ENCODE data around the gene EDEM3. TPM values are rescaled to one million over a fixed set of nuclear protein-coding genes. Genes with fewer than 3 reads are reported as not detected.
A peak's percentile ranks its signal among the peaks of the same experiment; 100 is the strongest.

Gene EDEM3
- total RNA-seq, 1 experiment from 2014 or later: 14.0 TPM

GRCh38 chr1:184755226-184756065, 788 bp upstream of the EDEM3 start:
- Histone ChIP-seq H2AFZ (ENCODE audit: low read length) (peak overlapping the region; percentile 9), H3K4me2 (ENCODE audit: insufficient read depth, insufficient read length, low read length) (peak overlapping the region; percentile 86), H2BK20ac (ENCODE audit: low read depth, low read length, poor library complexity, severe bottlenecking) (no peak overlapping the region), H3K4me1 (ENCODE audit: insufficient read depth, low read length) (no peaks in the 10 kb centered on the region), H3K23ac (ENCODE audit: insufficient read length, low read depth, low read length) (no peak overlapping the region), H2AK5ac (ENCODE audit: insufficient read length, low read length) (no peak overlapping the region), H3K14ac (ENCODE audit: insufficient read depth, low read length) (no peak overlapping the region), H3K79me1 (ENCODE audit: insufficient read depth, low read depth, low read length, poor library complexity, severe bottlenecking) (no peaks in the 10 kb centered on the region), H3K27me3 (ENCODE audit: insufficient read depth, low read length) (no peaks in the 10 kb centered on the region; the same call in 1 of the 2 replicates), H3K9ac (ENCODE audit: extremely low read depth, insufficient read length, low read length) (peak overlapping the region; percentile 32), H3K27ac (ENCODE audit: insufficient read length, low read depth, low read length) (no peak overlapping the region), H4K8ac (replicated peaks; ENCODE audit: insufficient read length, low read depth, low read length) (no peak overlapping the region), H2BK15ac (ENCODE audit: low read depth, low read length) (no peak overlapping the region), H4K5ac (ENCODE audit: insufficient read length, low read depth, low read length) (no peak overlapping the region), H2BK5ac (ENCODE audit: insufficient read length, low read length) (no peak overlapping the region), H3K9me3 (ENCODE audit: control insufficient read depth, low read depth, low read length) (no peaks in the 10 kb centered on the region), H3T11ph (ENCODE audit: low read length) (no peak overlapping the region), H4K91ac (ENCODE audit: insufficient read length, low read depth, low read length) (no peak overlapping the region), H3K23me2 (ENCODE audit: insufficient read length, low read depth, low read length, poor library complexity, severe bottlenecking) (peaks cover 8% of the 10 kb centered on the region), H2BK120ac (ENCODE audit: low read depth, low read length, poor library complexity, severe bottlenecking) (no peak overlapping the region), H3K79me2 (ENCODE audit: insufficient read depth, low read length) (no peaks in the 10 kb centered on the region), H2BK12ac (ENCODE audit: insufficient read length, low read depth, low read length) (no peak overlapping the region), H3K4ac (ENCODE audit: low read depth, low read length) (no peak overlapping the region), H4K20me1 (ENCODE audit: control insufficient read depth, insufficient read depth, insufficient read length) (no peaks in the 10 kb centered on the region), H3K18ac (ENCODE audit: insufficient read length, low read depth, low read length) (no peak overlapping the region), H3K56ac (ENCODE audit: insufficient read length, low read depth, low read length) (no peak overlapping the region)
- H3K27me3 Mint-ChIP-seq (ENCODE audit: low read depth): peaks cover 23% of the 10 kb centered on the region
- TF ChIP-seq CTCF (conservative IDR thresholded peaks at IDR 0.05): no peak
- no peaks in the 10 kb centered on the region for H3K36me3 Mint-ChIP-seq (ENCODE audit: insufficient read depth in 1 of 3, low read depth in 3 of 3)
- peaks cover 25 to 28% of the 10 kb centered on the region in 2 experiments for H3K4me1 Mint-ChIP-seq
- no peak for DNase-seq
- WGBS (ENCODE audit: extremely low coverage, insufficient read length, low lambda C conversion rate): no CpG with 5 or more reads among the region's 27 CpGs
- H3K9me3 Mint-ChIP-seq: no peaks in the 10 kb centered on the region
- no peak overlapping the region; a peak in 1 of 7 replicates for H3K27ac Mint-ChIP-seq
- H3K4me3 Mint-ChIP-seq: peak overlapping the region; percentile 90 to 92
